ENCODE results near the gene RP2.

The RP2 gene

GRCh38 chrX:46831765-46832327, 5.0 kb upstream of the RP2 start:
- no peaks in the 10 kb centered on the region for H3K9me3 Mint-ChIP-seq
- H3K4me1 Mint-ChIP-seq = peaks cover 7% of the 10 kb centered on the region
- peaks cover 3% of the 10 kb centered on the region for H3K36me3 Mint-ChIP-seq
- peak in 1 of 2 donors; percentile 48 for DNase-seq (ENCODE audit: low spot score in 2 of 2)
- peak; percentile 69 for ATAC-seq
- no peak overlapping the region for H3K27ac Mint-ChIP-seq
- no peak overlapping the region for H3K4me3 Mint-ChIP-seq

DNA sequence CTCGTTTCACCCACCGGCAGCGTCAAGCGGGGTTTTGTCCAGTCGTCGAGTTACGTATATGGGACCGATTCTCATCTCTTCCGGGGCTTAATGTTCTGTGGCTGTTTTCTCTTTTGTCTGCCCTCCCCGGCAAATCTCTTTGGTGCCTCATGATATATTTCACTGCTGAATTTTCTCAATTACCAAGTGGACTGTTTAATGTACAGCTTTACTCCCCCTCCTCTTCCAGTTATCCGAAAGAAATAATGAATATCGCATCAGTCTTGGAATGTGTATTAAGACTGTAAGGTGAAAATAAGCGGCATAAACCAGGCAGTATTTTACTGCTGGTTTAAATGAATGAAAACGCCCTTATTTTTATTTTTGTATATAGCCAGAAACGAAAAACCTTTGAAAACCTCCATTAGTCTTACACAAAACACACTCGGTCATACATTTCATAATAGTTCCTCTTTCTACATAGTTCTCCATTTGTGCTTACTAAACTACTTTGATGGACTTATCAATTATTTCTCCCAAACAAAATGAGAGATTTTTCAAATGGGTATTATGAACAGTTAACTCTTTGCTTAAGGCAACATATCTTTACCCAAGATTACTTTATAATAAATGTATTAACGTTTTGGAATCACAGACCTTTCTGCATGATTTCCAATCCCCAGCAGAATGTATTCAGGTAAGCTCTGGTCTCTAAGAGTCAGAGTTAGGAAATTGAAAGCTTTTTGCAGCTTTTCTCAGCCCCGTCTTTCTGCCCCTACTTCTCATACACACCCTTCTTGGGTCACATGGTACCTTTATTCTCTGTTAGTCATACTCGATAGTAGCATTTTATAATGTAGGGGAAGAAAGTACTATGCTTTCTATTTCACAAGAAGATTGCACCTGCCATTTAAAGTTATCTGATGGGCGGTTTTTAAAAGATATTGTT, 979 bp downstream of the RP2 start:
- DNase-seq (ENCODE audit: low spot score in 2 of 2) = no peak
- H3K27ac Mint-ChIP-seq = peak overlapping the region; percentile 96
- peaks cover 7% of the 10 kb centered on the region for H3K4me1 Mint-ChIP-seq
- H3K9me3 Mint-ChIP-seq = no peaks in the 10 kb centered on the region
- peak overlapping the region; percentile 96 for H3K4me3 Mint-ChIP-seq
- peaks cover 5% of the 10 kb centered on the region for H3K36me3 Mint-ChIP-seq
- ATAC-seq = peak; percentile 60

DNA sequence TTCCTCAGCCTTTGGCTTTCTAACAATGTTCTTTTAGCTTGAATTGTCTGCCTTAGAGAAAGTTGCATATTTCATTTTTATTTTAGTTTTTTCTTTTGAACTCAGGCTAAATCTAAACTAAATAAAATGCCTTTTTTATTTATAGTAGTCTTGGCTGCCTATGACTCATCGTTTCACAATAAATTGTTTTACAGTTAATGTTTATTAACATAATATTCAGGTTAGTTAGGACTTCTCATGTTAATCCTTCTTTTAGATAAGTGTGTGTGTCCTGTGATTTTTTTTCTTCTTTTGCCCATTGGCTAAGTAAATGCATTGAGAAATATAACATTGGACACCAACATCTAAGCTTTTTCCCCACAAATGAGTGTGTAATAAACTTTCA, 1.6 kb downstream of the RP2 start:
- Mint-ChIP-seq H3K4me1 (peaks cover 7% of the 10 kb centered on the region), H3K27ac (no peak overlapping the region), H3K4me3 (peak overlapping the region; percentile 96), H3K9me3 (no peaks in the 10 kb centered on the region), H3K36me3 (peaks cover 5% of the 10 kb centered on the region)
- no peak for DNase-seq (ENCODE audit: low spot score in 2 of 2)
- no peak for ATAC-seq

DNA sequence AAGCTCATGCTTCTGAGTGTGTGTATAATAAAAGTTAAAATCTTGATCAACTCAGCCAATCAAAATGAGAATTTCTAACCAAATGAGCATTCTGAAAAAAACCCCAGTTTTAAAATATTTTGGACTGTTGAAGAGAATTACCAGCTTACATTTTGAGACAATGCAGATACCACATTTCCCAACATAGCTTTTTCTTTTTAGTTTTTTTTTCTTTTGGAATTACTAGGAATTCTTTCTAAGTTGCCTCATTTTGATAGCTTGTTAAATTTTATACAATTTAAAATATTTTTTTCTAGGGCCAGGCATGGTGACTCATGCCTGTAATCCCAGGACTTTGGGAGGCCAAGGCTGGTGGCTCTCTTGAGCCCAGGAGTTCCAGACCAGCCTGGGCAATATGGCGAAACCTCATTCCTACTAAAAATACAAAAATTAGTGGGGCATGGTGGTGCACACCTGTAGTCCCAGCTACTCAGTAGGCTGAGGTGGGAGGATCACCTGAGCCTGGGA, 2.2 kb downstream of the RP2 start:
- DNase-seq (ENCODE audit: low spot score in 2 of 2) (no peak), ATAC-seq (no peak)
- no peak overlapping the region for H3K27ac Mint-ChIP-seq
- H3K4me1 Mint-ChIP-seq = peaks cover 7% of the 10 kb centered on the region
- peak overlapping the region; percentile 96 for H3K4me3 Mint-ChIP-seq
- H3K36me3 Mint-ChIP-seq = peaks cover 5% of the 10 kb centered on the region
- no peaks in the 10 kb centered on the region for H3K9me3 Mint-ChIP-seq

GRCh38 chrX:46840946-46841345, 4.1 kb downstream of the RP2 start:
- ATAC-seq (no peak), DNase-seq (ENCODE audit: low spot score in 2 of 2) (no peak)
- no peak overlapping the region for H3K27ac Mint-ChIP-seq
- H3K4me3 Mint-ChIP-seq = no peak overlapping the region
- peaks cover 5% of the 10 kb centered on the region for H3K36me3 Mint-ChIP-seq
- H3K4me1 Mint-ChIP-seq = peaks cover 5% of the 10 kb centered on the region
- H3K9me3 Mint-ChIP-seq = no peaks in the 10 kb centered on the region

DNA sequence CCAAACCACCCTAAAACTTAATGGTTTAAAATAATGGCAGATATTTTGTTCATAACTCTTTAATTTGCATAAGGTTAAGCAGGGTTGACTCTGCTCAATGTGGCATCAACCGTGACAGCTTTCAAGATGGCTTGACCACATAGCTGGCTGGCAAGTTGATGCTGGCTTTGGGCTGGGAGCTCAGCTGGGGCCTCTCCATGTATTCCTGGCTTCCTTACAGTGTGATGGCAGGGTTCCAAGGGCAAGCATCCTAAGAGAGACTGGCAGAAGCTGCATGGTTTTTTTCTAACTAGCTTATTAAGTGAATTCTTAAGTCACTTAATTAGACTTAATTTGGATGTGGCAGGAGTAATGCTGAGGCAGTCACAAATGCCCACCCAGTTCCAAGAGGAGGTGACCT, 4.5 kb downstream of the RP2 start:
- Mint-ChIP-seq H3K36me3 (peaks cover 5% of the 10 kb centered on the region), H3K27ac (no peak overlapping the region), H3K4me1 (peaks cover 1% of the 10 kb centered on the region), H3K4me3 (no peak overlapping the region), H3K9me3 (no peaks in the 10 kb centered on the region)
- ATAC-seq (no peak), DNase-seq (ENCODE audit: low spot score in 2 of 2) (no peak)

- no peak for ATAC-seq
Measured at GRCh38 chrX:46844913-46845312, 8.1 kb downstream of the RP2 start.

GRCh38 chrX:46849933-46850332, 13.1 kb downstream of the RP2 start:
- no peak overlapping the region for H3K4me3 Mint-ChIP-seq
- ATAC-seq (no peak), DNase-seq (ENCODE audit: low spot score in 2 of 2) (no peak)
- peak overlapping the region; percentile 21 for H3K27ac Mint-ChIP-seq
- peaks cover 9% of the 10 kb centered on the region for H3K4me1 Mint-ChIP-seq
- no peaks in the 10 kb centered on the region for H3K9me3 Mint-ChIP-seq
- H3K36me3 Mint-ChIP-seq = peaks cover 14% of the 10 kb centered on the region

More at GRCh38 chrX:46844913-46845312, 8.1 kb downstream of the RP2 start:
- Mint-ChIP-seq H3K4me1 (peaks cover under 1% of the 10 kb centered on the region), H3K36me3 (no peaks in the 10 kb centered on the region), H3K4me3 (no peak overlapping the region), H3K27ac (no peak overlapping the region), H3K9me3 (no peaks in the 10 kb centered on the region)
- no peak for DNase-seq (ENCODE audit: low spot score in 2 of 2)

DNA sequence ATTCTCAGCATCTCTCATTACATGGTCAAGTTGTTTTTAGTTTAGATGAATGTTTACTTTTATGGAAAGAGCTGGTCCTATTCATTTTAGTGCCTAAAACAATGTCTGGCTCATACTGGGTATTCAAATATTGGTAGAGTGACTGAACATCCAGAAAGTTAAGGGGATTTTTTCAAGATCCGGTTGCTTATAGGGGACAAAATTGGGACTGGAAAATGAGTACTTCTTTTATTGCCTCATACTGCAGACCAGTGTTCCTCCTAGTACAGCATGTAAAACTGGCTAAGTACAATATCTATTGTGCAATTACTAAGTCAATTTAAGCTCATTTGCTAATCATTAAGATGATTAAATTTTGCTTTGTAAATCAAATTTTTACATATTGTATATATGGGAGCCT, 13.9 kb downstream of the RP2 start:
- no peaks in the 10 kb centered on the region for H3K9me3 Mint-ChIP-seq
- H3K4me3 Mint-ChIP-seq = no peak overlapping the region
- peak overlapping the region; percentile 21 for H3K27ac Mint-ChIP-seq

GRCh38 chrX:46856483-46856882, 19.6 kb downstream of the RP2 start:
- Mint-ChIP-seq H3K27ac (no peak overlapping the region), H3K4me1 (no peaks in the 10 kb centered on the region), H3K36me3 (peaks cover 40% of the 10 kb centered on the region), H3K4me3 (no peak overlapping the region), H3K9me3 (no peaks in the 10 kb centered on the region)
- no peak for ATAC-seq
- no peak for DNase-seq (ENCODE audit: low spot score in 2 of 2)

More for the DNA sequence above, 13.9 kb downstream of the RP2 start:
- Mint-ChIP-seq H3K36me3 (peaks cover 18% of the 10 kb centered on the region), H3K4me1 (peaks cover 9% of the 10 kb centered on the region)
- ATAC-seq = no peak
- DNase-seq (ENCODE audit: low spot score in 2 of 2) = no peak

- Mint-ChIP-seq H3K9me3 (no peaks in the 10 kb centered on the region), H3K4me3 (no peak overlapping the region), H3K4me1 (peaks cover 4% of the 10 kb centered on the region), H3K27ac (no peak overlapping the region), H3K36me3 (peaks cover 32% of the 10 kb centered on the region)
- ATAC-seq = no peak
- no peak for DNase-seq (ENCODE audit: low spot score in 2 of 2)
Measured at GRCh38 chrX:46860557-46860956, 23.7 kb downstream of the RP2 start.

GRCh38 chrX:46863072-46863471, 26.2 kb downstream of the RP2 start:
- Mint-ChIP-seq H3K9me3 (no peaks in the 10 kb centered on the region), H3K36me3 (peaks cover 44% of the 10 kb centered on the region), H3K4me1 (peaks cover 4% of the 10 kb centered on the region), H3K27ac (no peak overlapping the region), H3K4me3 (no peak overlapping the region)
- DNase-seq (ENCODE audit: low spot score in 2 of 2) (no peak), ATAC-seq (no peak)

- no peak for ATAC-seq
- no peak overlapping the region for H3K27ac Mint-ChIP-seq
- H3K4me3 Mint-ChIP-seq = no peak overlapping the region
- DNase-seq (ENCODE audit: low spot score in 2 of 2) = no peak
- no peaks in the 10 kb centered on the region for H3K9me3 Mint-ChIP-seq
- H3K4me1 Mint-ChIP-seq = peaks cover 4% of the 10 kb centered on the region
- peaks cover 44% of the 10 kb centered on the region for H3K36me3 Mint-ChIP-seq
Measured at GRCh38 chrX:46864606-46865005, 27.8 kb downstream of the RP2 start.

DNA sequence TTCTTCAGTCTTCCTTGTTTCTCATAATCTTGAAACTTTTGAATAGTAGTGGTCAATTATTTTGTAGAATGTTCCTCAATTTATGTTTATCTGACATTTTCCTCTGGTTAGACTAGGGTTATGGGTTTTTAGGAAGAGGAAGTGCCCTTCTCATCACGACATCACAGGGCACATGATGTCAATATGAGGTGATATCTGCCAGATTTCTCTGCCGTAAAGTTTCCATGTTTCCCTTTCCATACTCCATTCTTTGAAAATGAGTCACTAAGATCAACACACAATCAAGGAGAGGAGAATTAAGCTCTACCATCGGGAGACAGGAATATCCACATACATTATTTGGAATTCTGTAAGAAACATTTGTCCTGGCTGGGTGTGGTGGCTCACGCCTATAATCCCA, 28.4 kb downstream of the RP2 start:
- no peak overlapping the region for H3K4me3 Mint-ChIP-seq
- H3K9me3 Mint-ChIP-seq = no peaks in the 10 kb centered on the region
- no peak for DNase-seq (ENCODE audit: low spot score in 2 of 2)
- no peak overlapping the region for H3K27ac Mint-ChIP-seq
- ATAC-seq = no peak
- peaks cover 4% of the 10 kb centered on the region for H3K4me1 Mint-ChIP-seq
- peaks cover 38% of the 10 kb centered on the region for H3K36me3 Mint-ChIP-seq

DNA sequence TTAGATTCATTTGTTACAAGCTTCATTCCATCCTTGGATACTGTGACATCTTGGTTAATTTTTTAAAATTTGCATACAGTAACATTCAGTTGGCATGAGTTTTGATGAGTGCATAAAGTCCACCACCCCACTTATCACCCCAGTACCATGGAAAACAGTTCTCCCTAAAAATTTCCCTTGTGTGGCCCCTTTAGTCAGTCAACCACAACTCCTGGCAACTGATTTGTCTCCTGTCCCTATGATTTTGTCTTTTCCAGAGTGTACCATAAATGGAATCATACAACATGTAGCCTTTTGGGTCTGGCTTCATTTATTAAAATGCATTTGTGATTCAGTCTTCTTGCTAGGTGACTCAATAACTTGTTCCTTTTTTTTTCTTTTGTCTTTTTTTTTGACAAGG, 29.9 kb downstream of the RP2 start:
- ATAC-seq (no peak), DNase-seq (ENCODE audit: low spot score in 2 of 2) (no peak)
- no peak overlapping the region for H3K4me3 Mint-ChIP-seq
- H3K4me1 Mint-ChIP-seq = peaks cover 4% of the 10 kb centered on the region
- no peaks in the 10 kb centered on the region for H3K9me3 Mint-ChIP-seq
- H3K27ac Mint-ChIP-seq = no peak overlapping the region
- H3K36me3 Mint-ChIP-seq = peaks cover 28% of the 10 kb centered on the region

DNA sequence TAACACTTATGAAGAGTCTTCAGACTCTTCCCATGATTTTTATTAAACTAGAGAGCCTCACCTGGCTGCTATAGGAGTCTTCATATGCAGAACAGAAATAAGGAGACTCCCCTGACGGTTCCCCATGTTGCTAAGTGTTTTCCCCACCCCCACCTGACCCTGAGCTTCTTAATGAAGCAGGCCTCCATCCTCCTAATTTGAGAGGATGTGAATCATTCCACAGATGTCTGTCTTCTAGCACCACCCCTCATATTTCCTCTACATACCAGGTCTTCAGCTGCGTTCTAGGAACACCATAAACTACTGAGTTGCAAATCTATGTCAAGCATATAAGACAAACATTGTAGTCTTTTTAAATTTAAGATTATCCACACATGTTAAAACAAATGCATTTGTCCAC, 36.9 kb downstream of the RP2 start:
- ATAC-seq (no peak), DNase-seq (ENCODE audit: low spot score in 2 of 2) (no peak)
- Mint-ChIP-seq H3K4me3 (no peak overlapping the region), H3K9me3 (no peaks in the 10 kb centered on the region), H3K4me1 (no peaks in the 10 kb centered on the region), H3K27ac (no peak overlapping the region), H3K36me3 (peaks cover 6% of the 10 kb centered on the region)

Data from stimulated activated effector memory CD8-positive, alpha-beta T cell treated with anti-CD3 and anti-CD28 coated beads, Interleukin-12 subunit alpha, Interleukin-12 subunit beta, amount 100 ng/mL, for 72 hours (primary cell).